ENCODE data around the gene UBQLN3. TPM values are rescaled to one million over a fixed set of nuclear protein-coding genes. Genes with fewer than 3 reads are reported as not detected.

The UBQLN3 gene
- total and polyA plus RNA-seq, 9 donors, result 0.30 to 10.6 (median 1.0) TPM; not detected in 2

GRCh38 chr11:5489576-5490357 lies 20.0 kb downstream of the UBQLN3 start:
- 41 to 44% (median 42%) methylated on average over 5 of the region's 5 CpGs for WGBS, 3 donors
- no peaks in the 10 kb centered on the region for H3K4me1 ChIP-seq (ENCODE audit: insufficient read depth)
- intact Hi-C loops (cut with DNase I), result no loop called here
- H3K9me3 ChIP-seq, result no peaks in the 10 kb centered on the region
- H3K27ac ChIP-seq, result no peak overlapping the region
- H3K27me3 ChIP-seq, result no peaks in the 10 kb centered on the region
- no peak for TF ChIP-seq CTCF (IDR thresholded peaks at IDR 0.05)
- no peak for TF ChIP-seq EP300 (IDR thresholded peaks at IDR 0.05)
- TF ChIP-seq POLR2A (IDR thresholded peaks at IDR 0.05), result no peak
- H3K36me3 ChIP-seq, result no peaks in the 10 kb centered on the region
- no peak overlapping the region for H3K4me3 ChIP-seq
- no peak for DNase-seq

GRCh38 chr11:5488798-5489399 lies 20.9 kb downstream of the UBQLN3 start:
- 86 to 98% (median 94%) methylated on average over 4 of the region's 4 CpGs for WGBS, 3 donors
- Histone ChIP-seq H3K9me3 (no peaks in the 10 kb centered on the region), H3K36me3 (no peaks in the 10 kb centered on the region), H3K4me1 (ENCODE audit: insufficient read depth) (no peaks in the 10 kb centered on the region), H3K27ac (no peak overlapping the region), H3K27me3 (no peaks in the 10 kb centered on the region), H3K4me3 (no peak overlapping the region)
- DNase-seq, result no peak
- intact Hi-C loops (cut with DNase I), result no loop called here
- no peak for TF ChIP-seq EP300 (IDR thresholded peaks at IDR 0.05)
- no peak for TF ChIP-seq CTCF (IDR thresholded peaks at IDR 0.05)
- TF ChIP-seq POLR2A (IDR thresholded peaks at IDR 0.05), result no peak

GRCh38 chr11:5488385-5488784 lies 21.4 kb downstream of the UBQLN3 start, which contains the start of gene OR52D1:
OR52D1 (plus strand) TSS chr11:5488685; CDS start chr11:5488707, 22 bp downstream.
- TF ChIP-seq CTCF (IDR thresholded peaks at IDR 0.05) (no peak), EP300 (IDR thresholded peaks at IDR 0.05) (no peak), POLR2A (IDR thresholded peaks at IDR 0.05) (no peak)
- H3K27me3 ChIP-seq, result no peaks in the 10 kb centered on the region
- no peaks in the 10 kb centered on the region for H3K9me3 ChIP-seq
- no peaks in the 10 kb centered on the region for H3K36me3 ChIP-seq
- H3K27ac ChIP-seq, result no peak within 1 kb of the TSS
- no peak within 1 kb of the TSS for H3K4me3 ChIP-seq
- intact Hi-C loops (cut with DNase I), result no loop called here
- no peaks in the 10 kb centered on the region for H3K4me1 ChIP-seq (ENCODE audit: insufficient read depth)
- DNase-seq, result no peak

GRCh38 chr11:5486421-5486820 lies 23.3 kb downstream of the UBQLN3 start:
- H3K27me3 ChIP-seq, result no peaks in the 10 kb centered on the region
- 71 to 75% (median 71%) methylated on average over 3 of the region's 3 CpGs for WGBS, 3 donors
- no peak for TF ChIP-seq CTCF (IDR thresholded peaks at IDR 0.05)
- no peak for TF ChIP-seq EP300 (IDR thresholded peaks at IDR 0.05)
- no peak for TF ChIP-seq POLR2A (IDR thresholded peaks at IDR 0.05)

More at GRCh38 chr11:5486421-5486820, 23.3 kb downstream of the UBQLN3 start:
- Histone ChIP-seq H3K36me3 (no peaks in the 10 kb centered on the region), H3K4me3 (no peak overlapping the region), H3K4me1 (ENCODE audit: insufficient read depth) (no peaks in the 10 kb centered on the region), H3K9me3 (no peaks in the 10 kb centered on the region), H3K27ac (no peak overlapping the region)
- intact Hi-C loops (cut with DNase I), result no loop called here
- no peak for DNase-seq
